Posterior vena cava (tissue), 2 donors: ENCODE results near the gene DPYSL4. TPM values are rescaled to one million over a fixed set of nuclear protein-coding genes. Genes with fewer than 3 reads are reported as not detected.

Experiments
- DNase-seq: peaks from one replicate; pipeline ENCODE4 v3.0.0-alpha.2; 2020; ENCODE audit warnings: low spot score
- intact Hi-C, 2 donors: fragments of 100-400 bp; cut with DNase I; formaldehyde crosslinking; loops; one replicate each; pipeline versions ENCODE4 v1.14.1 to v1.14.2; 2022 to 2023
- long read RNA-seq, 2 donors: library from polyadenylated mRNA; unstranded; transcript quantifications; one replicate each; pipeline ENCODE4 v2.0.0, GENCODE V29; 2020 to 2021
- total RNA-seq, 2 donors: library from RNA; stranded (reverse); fragmentation: NEBNext Ultra II Directional; extraction: Animal tissue kit (Norgen Biotek cat#: 25700); gene quantifications; one replicate each; pipeline ENCODE4 v1.2.1, GENCODE V29; 2021
- donor health status: DM: yes; HTN: yes; CAD: no.
- donor health status: DM: yes; HTN: yes; CAD: no.

The DPYSL4 gene
- total RNA-seq = 1 to 10 TPM; 1.4 to 2.1 TPM
- long read RNA-seq, donor 1 = 0 reads
- long read RNA-seq, donor 2, partial matches to known transcripts = 2 of 2 reads
- long read RNA-seq, donor 2, other reads (novel, unspliced or antisense) = 0 of 2 reads

GRCh38 chr10:132186488-132187429, at the start of gene DPYSL4:
TSS of gene DPYSL4 (plus strand) at chr10:132186948. CDS start at chr10:132187064, 116 bp downstream.
- intact Hi-C loops = no loop called here
- no peak for DNase-seq

- peak; percentile 68 for DNase-seq
- intact Hi-C loops = no loop called here
These were observed 49.4 kb upstream of the DPYSL4 start for GRCh38 chr10:132137111-132138072.

GRCh38 chr10:132138133-132138532, 48.6 kb upstream of the DPYSL4 start:
- intact Hi-C loops = no loop called here
- peak; percentile 59 for DNase-seq

- intact Hi-C loops = no loop called here
- peak; percentile 60 for DNase-seq
These were observed 48.2 kb upstream of the DPYSL4 start for GRCh38 chr10:132138596-132138995.

- peak; percentile 57 for DNase-seq
- intact Hi-C loops = no loop called here
These were observed 47.2 kb upstream of the DPYSL4 start for GRCh38 chr10:132139526-132139925.

- DNase-seq = peak; percentile 78
- intact Hi-C loops = loop anchor here in 1 of 2 donors (10.0 kb wide), 1 partner anchor 256 kb away; no protein-coding TSS in a partner anchor
These were observed 46.4 kb upstream of the DPYSL4 start for GRCh38 chr10:132140167-132140925.

- intact Hi-C loops = loop anchor here in 1 of 2 donors (10.0 kb wide), 1 partner anchor 256 kb away; no protein-coding TSS in a partner anchor
These were observed 45.7 kb upstream of the DPYSL4 start for GRCh38 chr10:132141076-132141475.

GRCh38 chr10:132141526-132142395, 45.0 kb upstream of the DPYSL4 start:
- DNase-seq = peak; percentile 81
- intact Hi-C loops = loop anchor here in 1 of 2 donors (10.0 kb wide), 1 partner anchor 257 kb away; no protein-coding TSS in a partner anchor

More at GRCh38 chr10:132141076-132141475, 45.7 kb upstream of the DPYSL4 start:
- DNase-seq = peak; percentile 71

- peak; percentile 81 for DNase-seq
- intact Hi-C loops = loop anchor here in 1 of 2 donors (10.0 kb wide), 1 partner anchor 258 kb away; no protein-coding TSS in a partner anchor
These were observed 44.2 kb upstream of the DPYSL4 start for GRCh38 chr10:132142396-132143161.

- DNase-seq = peak; percentile 55
- intact Hi-C loops = loop anchor here in 1 of 2 donors (10.0 kb wide), 1 partner anchor 258 kb away; no protein-coding TSS in a partner anchor
These were observed 43.6 kb upstream of the DPYSL4 start for GRCh38 chr10:132143162-132143561.

GRCh38 chr10:132144086-132144485, 42.7 kb upstream of the DPYSL4 start:
- intact Hi-C loops = loop anchor here in 1 of 2 donors (10.0 kb wide), 1 partner anchor 259 kb away; no protein-coding TSS in a partner anchor
- peak; percentile 59 for DNase-seq

GRCh38 chr10:132145002-132145401, 41.7 kb upstream of the DPYSL4 start:
- peak; percentile 63 for DNase-seq
- intact Hi-C loops = loop anchor here in 1 of 2 donors (10.0 kb wide), 1 partner anchor 260 kb away; no protein-coding TSS in a partner anchor

GRCh38 chr10:132145521-132146185, 41.1 kb upstream of the DPYSL4 start:
- peak; percentile 62 for DNase-seq
- intact Hi-C loops = loop anchor here in 1 of 2 donors (10.0 kb wide), 1 partner anchor 261 kb away; no protein-coding TSS in a partner anchor

GRCh38 chr10:132146271-132146671, 40.5 kb upstream of the DPYSL4 start:
- intact Hi-C loops = loop anchor here in 1 of 2 donors (10.0 kb wide), 1 partner anchor 261 kb away; no protein-coding TSS in a partner anchor

More at GRCh38 chr10:132146271-132146671, 40.5 kb upstream of the DPYSL4 start:
- DNase-seq = peak; percentile 63
